Peyer's patch (tissue), 4 donors: Measurements from ENCODE around the gene SH3RF3. TPM values are rescaled to one million over a fixed set of nuclear protein-coding genes. Genes with fewer than 3 reads are reported as not detected.

Experiments used
- DNase-seq, 3 donors: peaks; one replicate each; pipeline ENCODE4 v3.0.0-alpha.2; 2017 to 2019
- H3K27ac ChIP-seq, 4 donors: fragments of 200-600 bp; sonication (generic); one replicate each; pipeline ENCODE4 v1.5.1; 2016 to 2019
- H3K27me3 ChIP-seq, 2 donors: fragments of 200-600 bp; sonication (generic); one replicate each; pipeline ENCODE4 v1.5.1; 2019
- H3K36me3 ChIP-seq, 3 donors: fragments of 200-600 bp; sonication (generic); one replicate each; pipeline ENCODE4 v1.5.1; 2016 to 2019
- H3K4me1 ChIP-seq, 4 donors: fragments of 200-600 bp; sonication (generic); one replicate each; pipeline ENCODE4 v1.5.1; 2016 to 2019
- H3K4me3 ChIP-seq, 4 donors: fragments of 200-600 bp; sonication (generic); 1 replicate in 3 of 4; 2 replicates in 1 of 4; pipeline ENCODE4 v1.5.1; 2016 to 2019; ENCODE audit warnings: mild to moderate bottlenecking in 1 of 4
- H3K9me3 ChIP-seq, 4 donors: fragments of 200-600 bp; sonication (generic); one replicate each; pipeline ENCODE4 v1.5.1; 2016 to 2019; ENCODE audit warnings: mild to moderate bottlenecking in 1 of 4
- CTCF ChIP-seq, 6 experiments: fragments of 450-650 bp in 4 of 6; fragments of 200-600 bp in 2 of 6; sonication (generic) in 1 of 6; IDR thresholded peaks; one replicate each; pipeline ENCODE4 v1.5.1; 2017 to 2019; ENCODE audit warnings: antibody characterized with exemption in 6 of 6, mild to moderate bottlenecking in 3 of 6, moderate library complexity in 1 of 6
- POLR2A ChIP-seq, 2 donors: fragments of 450-650 bp; IDR thresholded peaks; one replicate each; pipeline ENCODE4 v1.5.1; 2017; ENCODE audit warnings: antibody characterized with exemption in 2 of 2, mild to moderate bottlenecking in 2 of 2, moderate library complexity in 2 of 2
- total RNA-seq, 4 donors: library from RNA; depleted of rRNA; stranded (reverse); fragments of >200 nt; gene quantifications; one replicate each; pipeline ENCODE4 v1.1.0, GENCODE V29; 2016

Gene SH3RF3
- total RNA-seq, 4 donors from 2014 or later: 1.1 to 5.0 (median 3.3) TPM

- H3K36me3 ChIP-seq: no peaks in the 10 kb centered on the region
- no peaks in the 10 kb centered on the region for H3K9me3 ChIP-seq
- H3K27me3 ChIP-seq: no peaks in the 10 kb centered on the region
- H3K4me3 ChIP-seq: no peak overlapping the region
- TF ChIP-seq CTCF (IDR thresholded peaks at IDR 0.05): no peak
- TF ChIP-seq POLR2A (IDR thresholded peaks at IDR 0.05): no peak
- no peak overlapping the region for H3K27ac ChIP-seq
- DNase-seq: peak in 2 of 3 donors; percentile 2 to 31
- H3K4me1 ChIP-seq: no peaks in the 10 kb centered on the region
Measured at GRCh38 chr2:109368798-109369197, 239.8 kb downstream of the SH3RF3 start.

GRCh38 chr2:109369671-109370191 is 240.7 kb downstream of the SH3RF3 start:
- TF ChIP-seq CTCF (IDR thresholded peaks at IDR 0.05) (no peak), POLR2A (IDR thresholded peaks at IDR 0.05) (no peak)
- no peaks in the 10 kb centered on the region for H3K36me3 ChIP-seq
- H3K27ac ChIP-seq: no peak overlapping the region
- no peaks in the 10 kb centered on the region for H3K27me3 ChIP-seq
- H3K4me3 ChIP-seq: no peak overlapping the region
- peak; percentile 11 to 37 (median 16) for DNase-seq
- no peaks in the 10 kb centered on the region for H3K9me3 ChIP-seq
- H3K4me1 ChIP-seq: no peaks in the 10 kb centered on the region

GRCh38 chr2:109370399-109371035 is 241.5 kb downstream of the SH3RF3 start:
- H3K27me3 ChIP-seq: no peaks in the 10 kb centered on the region
- no peaks in the 10 kb centered on the region for H3K36me3 ChIP-seq
- no peaks in the 10 kb centered on the region for H3K9me3 ChIP-seq
- no peaks in the 10 kb centered on the region for H3K4me1 ChIP-seq
- DNase-seq: peak in 2 of 3 donors; percentile 3 to 27
- H3K27ac ChIP-seq: no peak overlapping the region
- TF ChIP-seq CTCF (IDR thresholded peaks at IDR 0.05) (no peak), POLR2A (IDR thresholded peaks at IDR 0.05) (no peak)
- no peak overlapping the region for H3K4me3 ChIP-seq

- peak; percentile 8 to 37 (median 25) for DNase-seq
- Histone ChIP-seq H3K27me3 (no peaks in the 10 kb centered on the region), H3K9me3 (no peaks in the 10 kb centered on the region), H3K4me1 (no peaks in the 10 kb centered on the region), H3K4me3 (no peak overlapping the region), H3K36me3 (no peaks in the 10 kb centered on the region), H3K27ac (no peak overlapping the region)
- TF ChIP-seq POLR2A (IDR thresholded peaks at IDR 0.05) (no peak), CTCF (IDR thresholded peaks at IDR 0.05) (no peak)
Measured at GRCh38 chr2:109371481-109372170, 242.6 kb downstream of the SH3RF3 start.

GRCh38 chr2:109372171-109372568 is 243.2 kb downstream of the SH3RF3 start:
- Histone ChIP-seq H3K36me3 (no peaks in the 10 kb centered on the region), H3K4me1 (no peaks in the 10 kb centered on the region), H3K4me3 (no peak overlapping the region), H3K9me3 (no peaks in the 10 kb centered on the region), H3K27ac (no peak overlapping the region), H3K27me3 (no peaks in the 10 kb centered on the region)
- DNase-seq: peak; percentile 3 to 18 (median 7)
- TF ChIP-seq CTCF (IDR thresholded peaks at IDR 0.05) (no peak), POLR2A (IDR thresholded peaks at IDR 0.05) (no peak)
